ENCODE data around the gene NKAIN2.

DNA sequence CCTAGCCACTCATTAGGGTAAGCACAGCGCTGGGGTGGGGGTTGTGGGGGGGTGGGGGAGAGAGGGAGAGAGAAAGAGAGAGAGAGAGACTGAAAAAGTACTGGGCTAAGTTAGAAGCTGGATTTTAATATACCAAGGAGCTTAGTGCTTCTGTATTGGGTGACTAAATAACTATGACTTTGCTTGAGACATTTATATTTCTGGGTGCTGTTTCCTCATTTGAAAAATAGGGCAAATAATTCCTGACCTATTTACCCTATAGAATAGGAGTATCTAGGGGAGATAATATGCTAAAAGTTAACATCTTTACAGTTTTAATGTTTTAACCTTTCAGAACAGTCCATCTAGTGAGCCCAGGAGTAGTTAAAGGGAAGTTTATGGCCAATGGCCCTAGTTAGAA, 7.7 kb downstream of the NKAIN2 start:
- TF ChIP-seq, protein P1, sequence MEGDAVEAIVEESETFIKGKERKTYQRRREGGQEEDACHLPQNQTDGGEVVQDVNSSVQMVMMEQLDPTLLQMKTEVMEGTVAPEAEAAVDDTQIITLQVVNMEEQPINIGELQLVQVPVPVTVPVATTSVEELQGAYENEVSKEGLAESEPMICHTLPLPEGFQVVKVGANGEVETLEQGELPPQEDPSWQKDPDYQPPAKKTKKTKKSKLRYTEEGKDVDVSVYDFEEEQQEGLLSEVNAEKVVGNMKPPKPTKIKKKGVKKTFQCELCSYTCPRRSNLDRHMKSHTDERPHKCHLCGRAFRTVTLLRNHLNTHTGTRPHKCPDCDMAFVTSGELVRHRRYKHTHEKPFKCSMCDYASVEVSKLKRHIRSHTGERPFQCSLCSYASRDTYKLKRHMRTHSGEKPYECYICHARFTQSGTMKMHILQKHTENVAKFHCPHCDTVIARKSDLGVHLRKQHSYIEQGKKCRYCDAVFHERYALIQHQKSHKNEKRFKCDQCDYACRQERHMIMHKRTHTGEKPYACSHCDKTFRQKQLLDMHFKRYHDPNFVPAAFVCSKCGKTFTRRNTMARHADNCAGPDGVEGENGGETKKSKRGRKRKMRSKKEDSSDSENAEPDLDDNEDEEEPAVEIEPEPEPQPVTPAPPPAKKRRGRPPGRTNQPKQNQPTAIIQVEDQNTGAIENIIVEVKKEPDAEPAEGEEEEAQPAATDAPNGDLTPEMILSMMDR (IDR thresholded peaks at IDR 0.05), result no peak
- TF ChIP-seq POLR2A (IDR thresholded peaks at IDR 0.05), result no peak

Data from thyroid gland (tissue), 4 donors.